GM10248 (cell line): ENCODE results near the gene ZFAND3.

Experiments used
- CTCF ChIA-PET: fragments of 300-600 bp; sonication (Branson Sonifier 250); formaldehyde crosslinking; extraction: SDS; loops from one replicate; lab custom pipeline; 2021; ENCODE audit warnings: antibody characterized with exemption; lab: Yijun Ruan, JAX
- POLR2A ChIA-PET: fragments of 350-650 bp; sonication (Branson Sonifier 250); formaldehyde crosslinking; extraction: SDS; loops from one replicate; lab custom pipeline; 2020; ENCODE audit warnings: antibody characterized with exemption; lab: Yijun Ruan, JAX
- DNase-seq: peaks from one replicate; pipeline ENCODE4 v3.0.0; 2012; ENCODE audit errors: extremely low spot score
- CTCF ChIP-seq: IDR thresholded peaks from 2 replicates; pipeline ENCODE4 v1.5.1; 2012; ENCODE audit warnings: mild to moderate bottlenecking, low read depth; ENCODE audit errors: extremely low read depth, missing control alignments, control extremely low read depth

ZFAND3 gene

GRCh38 chr6:38092964-38093363 lies 273.4 kb downstream of the ZFAND3 start:
- TF ChIP-seq CTCF, result no peak
- POLR2A ChIA-PET, result no interaction called here

GRCh38 chr6:38095054-38095453 lies 275.5 kb downstream of the ZFAND3 start:
- no peak for TF ChIP-seq CTCF
- no peak for DNase-seq
- ChIA-PET CTCF (interaction anchor here (1.1 to 1.3 kb wide), 2 partner anchors 9 to 49 kb away, joined by 3 read pairs; no protein-coding TSS in a partner anchor), POLR2A (no interaction called here)

More at GRCh38 chr6:38092964-38093363, 273.4 kb downstream of the ZFAND3 start:
- DNase-seq, result no peak
- CTCF ChIA-PET, result no interaction called here

- POLR2A ChIA-PET, result no interaction called here
Observed at GRCh38 chr6:38099221-38099620, 279.7 kb downstream of the ZFAND3 start.

GRCh38 chr6:38100380-38100779 lies 280.9 kb downstream of the ZFAND3 start:
- TF ChIP-seq CTCF, result no peak
- CTCF ChIA-PET, result interaction anchor here (1.0 to 3.7 kb wide), 4 partner anchors 12 to 35 kb away, joined by 3 to 13 read pairs (median 3); no protein-coding TSS in a partner anchor
- DNase-seq, result peak; percentile 59
- POLR2A ChIA-PET, result no interaction called here

More at GRCh38 chr6:38099221-38099620, 279.7 kb downstream of the ZFAND3 start:
- CTCF ChIA-PET, result interaction anchor here (1.1 to 3.7 kb wide), 5 partner anchors 9 to 386 kb away, joined by 3 to 13 read pairs (median 3); no protein-coding TSS in a partner anchor
- peak; percentile 29 for DNase-seq
- TF ChIP-seq CTCF, result no peak

GRCh38 chr6:38103921-38104320 lies 284.4 kb downstream of the ZFAND3 start:
- DNase-seq, result no peak
- ChIA-PET POLR2A (no interaction called here), CTCF (interaction anchor here (0.8 kb wide), 1 partner anchor 8 kb away, joined by 3 read pairs; no protein-coding TSS in a partner anchor)
- no peak for TF ChIP-seq CTCF

GRCh38 chr6:38105066-38105465 lies 285.5 kb downstream of the ZFAND3 start:
- DNase-seq, result no peak
- ChIA-PET POLR2A (no interaction called here), CTCF (no interaction called here)
- TF ChIP-seq CTCF, result no peak
